Glomerular visceral epithelial cell (primary cell): Measurements from ENCODE around the gene MYH15.

ENCODE experiments used
- DNase-seq: peaks from one replicate; pipeline ENCODE4 v3.0.0-alpha.2; 2016; ENCODE audit errors: extremely low spot score

MYH15 gene

DNA sequence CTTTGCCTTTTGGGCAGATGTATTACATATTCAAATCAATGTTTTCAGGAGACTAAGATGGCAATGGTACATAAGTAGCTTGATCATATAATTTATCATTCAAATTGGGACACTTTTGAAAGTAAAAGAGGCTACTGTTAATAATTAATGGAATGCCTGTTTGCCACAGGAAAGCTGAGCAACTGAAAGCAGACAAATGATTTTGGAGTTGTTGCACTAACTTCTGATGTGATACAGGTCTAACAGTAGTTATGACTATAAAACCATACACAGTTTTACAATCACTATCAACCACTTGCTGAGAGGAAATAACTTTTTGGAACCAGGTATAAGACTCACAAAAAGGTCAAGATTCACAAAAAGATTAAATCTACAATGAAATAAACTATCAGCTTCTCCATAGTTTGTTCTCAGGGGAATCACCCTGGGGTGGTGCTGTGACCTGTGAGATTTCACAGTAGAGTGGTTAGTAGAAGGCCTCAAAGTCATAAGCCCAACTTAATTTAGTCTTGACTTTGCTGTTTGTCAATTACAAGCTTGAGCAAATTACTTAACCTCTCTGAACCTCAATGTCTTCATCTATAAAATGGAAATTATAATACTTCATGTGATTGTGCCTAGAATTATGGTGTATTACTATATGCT, 171.4 kb downstream of the MYH15 start:
- no peak for DNase-seq

GRCh38 chr3:108334701-108335100, 175.7 kb downstream of the MYH15 start:
- no peak for DNase-seq

DNA sequence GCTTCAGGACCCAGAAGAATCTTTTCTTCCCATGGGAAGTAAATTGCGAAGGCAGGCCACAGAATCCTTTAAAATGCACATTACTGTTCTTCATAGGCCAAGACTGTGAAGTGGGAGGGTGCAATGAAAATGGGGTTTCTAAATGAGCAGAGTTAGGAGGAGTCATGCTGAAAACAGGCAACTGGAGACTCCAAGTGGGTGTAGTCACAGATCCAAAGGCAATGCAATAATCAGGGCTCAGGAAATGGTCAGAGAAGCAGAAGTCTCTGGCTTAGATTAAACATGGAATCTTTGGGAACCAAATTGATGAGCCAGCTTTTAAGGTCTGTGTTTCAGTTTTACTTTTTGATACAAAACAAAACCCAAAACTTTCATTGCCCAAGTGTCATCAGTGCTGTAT, 176.4 kb downstream of the MYH15 start:
- no peak for DNase-seq

DNA sequence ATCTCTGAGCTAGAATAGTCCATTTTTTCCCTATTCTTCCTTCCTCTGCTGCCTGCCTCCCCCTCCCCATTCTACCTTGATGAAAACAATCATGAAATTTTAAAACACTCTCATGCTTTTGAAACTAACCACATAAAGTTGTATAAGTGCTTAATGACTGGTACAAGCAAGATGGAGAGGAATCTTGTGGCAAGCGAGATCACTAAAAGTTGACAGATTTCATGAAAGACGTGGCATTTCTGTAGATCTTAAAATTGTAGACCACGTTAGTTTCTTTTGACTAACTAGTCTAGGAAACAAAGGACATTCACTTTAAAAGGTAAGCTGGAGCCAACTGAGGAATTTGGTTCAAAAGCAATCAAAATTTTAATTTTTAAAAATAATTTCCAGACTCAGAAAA, 178.6 kb downstream of the MYH15 start:
- DNase-seq = no peak
